ENCODE data around the gene NHLRC2. TPM values are rescaled to one million over a fixed set of nuclear protein-coding genes. Genes with fewer than 3 reads are reported as not detected.

Gene NHLRC2
- total and polyA plus RNA-seq, 8 donors = 2.8 to 112 (median 16.4) TPM

GRCh38 chr10:113933894-113934532, 79.6 kb downstream of the NHLRC2 start:
- H3K27ac ChIP-seq = no peak overlapping the region
- no peak for DNase-seq
- H3K36me3 ChIP-seq = no peaks in the 10 kb centered on the region
- TF ChIP-seq POLR2AphosphoS5 (IDR thresholded peaks at IDR 0.05) = no peak
- TF ChIP-seq EP300 (IDR thresholded peaks at IDR 0.05) = no peak
- TF ChIP-seq CTCF (IDR thresholded peaks at IDR 0.05) = no peak
- no peak for TF ChIP-seq POLR2A (IDR thresholded peaks at IDR 0.05)
- 72 to 87% (median 77%) methylated on average over 8 of the region's 8 CpGs for WGBS, 5 donors
- H3K4me1 ChIP-seq = peaks cover 0 to 6% (median 2%) of the 10 kb centered on the region in 4 donors
- no peaks in the 10 kb centered on the region for H3K9me3 ChIP-seq
- intact Hi-C loops (cut with DNase I; ENCODE audit: low total_unique reads) = no loop called here
- H3K4me3 ChIP-seq = no peak overlapping the region
- H3K27me3 ChIP-seq = no peaks in the 10 kb centered on the region

DNA sequence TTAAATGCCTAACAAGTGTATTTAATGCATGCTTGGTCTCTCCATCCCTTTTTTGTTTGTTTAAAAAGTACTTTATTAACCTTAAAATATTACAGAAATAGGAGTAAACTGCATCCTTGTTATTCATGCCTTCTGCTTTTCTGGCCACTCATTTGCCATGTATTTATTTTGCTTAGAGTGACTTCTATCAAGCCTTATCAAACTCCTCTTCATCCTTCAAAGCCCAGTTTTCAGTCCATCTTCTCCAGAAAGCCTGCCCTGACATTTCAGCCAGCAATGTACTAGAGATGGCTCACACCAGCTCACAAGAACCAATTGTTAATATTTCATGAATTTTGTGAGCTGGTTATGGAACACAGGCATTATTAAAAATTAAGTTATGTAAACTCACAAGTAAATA, 82.8 kb downstream of the NHLRC2 start:
- intact Hi-C loops (cut with DNase I; ENCODE audit: low total_unique reads) = no loop called here
- Histone ChIP-seq H3K27ac (no peak overlapping the region), H3K27me3 (no peaks in the 10 kb centered on the region), H3K4me1 (peaks cover 0 to 6% (median 2%) of the 10 kb centered on the region in 4 donors), H3K36me3 (no peaks in the 10 kb centered on the region), H3K9me3 (no peaks in the 10 kb centered on the region), H3K4me3 (no peak overlapping the region)
- TF ChIP-seq EP300 (IDR thresholded peaks at IDR 0.05) (no peak), CTCF (IDR thresholded peaks at IDR 0.05) (no peak), POLR2AphosphoS5 (IDR thresholded peaks at IDR 0.05) (no peak), POLR2A (IDR thresholded peaks at IDR 0.05) (no peak)
- no peak for DNase-seq

DNA sequence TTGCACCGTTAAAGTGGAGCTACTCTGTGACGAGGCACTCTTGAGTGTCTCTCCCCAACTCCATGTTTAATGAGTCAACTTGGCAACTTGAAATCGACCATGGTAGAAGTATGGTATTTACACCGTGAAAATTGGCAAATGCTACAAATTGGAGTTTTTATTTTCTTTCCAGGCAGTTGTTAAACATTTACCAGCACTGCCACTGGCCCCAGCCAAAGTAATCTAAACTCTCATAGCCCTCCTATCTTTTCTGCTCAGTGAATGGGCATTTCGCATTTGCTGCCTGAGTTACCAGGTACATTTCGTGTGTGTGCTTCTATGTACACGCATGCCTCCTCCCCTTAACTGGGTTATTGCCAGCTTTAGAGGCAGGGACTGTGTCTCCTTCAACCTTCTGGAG, 83.3 kb downstream of the NHLRC2 start:
- Histone ChIP-seq H3K27ac (peak overlapping the region in 3 of 5 donors; percentile 14 to 28 (median 22)), H3K4me3 (no peak overlapping the region), H3K27me3 (no peaks in the 10 kb centered on the region), H3K4me1 (peaks cover 0 to 6% (median 2%) of the 10 kb centered on the region in 4 donors), H3K9me3 (no peaks in the 10 kb centered on the region), H3K36me3 (no peaks in the 10 kb centered on the region)
- 30 to 50% (median 44%) methylated on average over 7 of the region's 7 CpGs for WGBS, 5 donors
- no peak for DNase-seq
- no peak for TF ChIP-seq POLR2A (IDR thresholded peaks at IDR 0.05)
- no peak for TF ChIP-seq CTCF (IDR thresholded peaks at IDR 0.05)
- peak in 1 of 3 donors; percentile 9 for TF ChIP-seq POLR2AphosphoS5 (IDR thresholded peaks at IDR 0.05)
- intact Hi-C loops (cut with DNase I; ENCODE audit: low total_unique reads) = no loop called here

DNA sequence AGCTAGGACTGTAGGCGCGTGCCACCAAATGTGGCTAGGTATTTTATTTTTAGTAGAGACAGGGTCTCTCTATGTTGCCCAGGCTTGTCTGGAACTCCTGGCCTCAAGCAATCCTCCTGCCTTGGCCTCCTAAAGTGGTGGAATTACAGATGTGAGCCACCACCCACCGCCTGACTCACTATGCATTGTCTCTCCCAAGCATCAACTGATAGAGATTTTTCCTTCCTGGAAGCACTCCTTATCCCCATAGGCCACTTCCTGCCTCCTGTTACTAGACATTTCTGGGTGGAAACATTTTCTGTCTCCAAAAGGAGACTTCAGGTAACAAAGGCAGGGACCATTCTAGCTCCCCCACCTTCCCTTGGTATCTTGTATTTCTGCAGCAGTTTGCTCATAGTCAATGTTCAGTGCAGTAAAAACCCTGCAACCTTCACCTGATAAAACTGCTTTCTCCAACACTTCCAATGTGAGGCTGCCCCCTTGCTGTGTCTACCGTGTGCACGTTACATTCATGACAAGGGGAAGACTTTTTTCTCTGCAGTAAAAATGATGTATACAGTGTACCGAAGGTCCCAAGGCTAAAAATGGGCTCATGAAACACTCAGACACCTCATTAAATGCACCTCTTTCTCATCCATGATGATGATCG, 84.9 kb downstream of the NHLRC2 start:
- Histone ChIP-seq H3K27me3 (no peaks in the 10 kb centered on the region), H3K27ac (no peak overlapping the region), H3K9me3 (no peaks in the 10 kb centered on the region), H3K4me1 (peaks cover 0 to 6% (median 2%) of the 10 kb centered on the region in 4 donors), H3K4me3 (no peak overlapping the region), H3K36me3 (no peaks in the 10 kb centered on the region)
- no peak for DNase-seq
- WGBS, 5 donors = 76 to 84% (median 81%) methylated on average over 7 of the region's 7 CpGs
- no peak for TF ChIP-seq CTCF (IDR thresholded peaks at IDR 0.05)
- TF ChIP-seq POLR2A (IDR thresholded peaks at IDR 0.05) = no peak
- no peak for TF ChIP-seq EP300 (IDR thresholded peaks at IDR 0.05)
- no peak for TF ChIP-seq POLR2AphosphoS5 (IDR thresholded peaks at IDR 0.05)
- intact Hi-C loops (cut with DNase I; ENCODE audit: low total_unique reads) = no loop called here

Data from stomach (tissue), 9 donors.